HG03108 (cell line): ENCODE results near the gene CTSV.
"Not testable (repeated sequence)": the region's sequence is repeated elsewhere in the genome, so short reads cannot be mapped to it uniquely, and the experiment has no call there.

Experiments
- ATAC-seq: cut with Tn5 transposase; IDR thresholded peaks from one replicate; pipeline ENCODE4 v1.9.1; 2021; ENCODE audit warnings: moderate library complexity; ENCODE audit not compliant: unreplicated experiment

The CTSV gene

DNA sequence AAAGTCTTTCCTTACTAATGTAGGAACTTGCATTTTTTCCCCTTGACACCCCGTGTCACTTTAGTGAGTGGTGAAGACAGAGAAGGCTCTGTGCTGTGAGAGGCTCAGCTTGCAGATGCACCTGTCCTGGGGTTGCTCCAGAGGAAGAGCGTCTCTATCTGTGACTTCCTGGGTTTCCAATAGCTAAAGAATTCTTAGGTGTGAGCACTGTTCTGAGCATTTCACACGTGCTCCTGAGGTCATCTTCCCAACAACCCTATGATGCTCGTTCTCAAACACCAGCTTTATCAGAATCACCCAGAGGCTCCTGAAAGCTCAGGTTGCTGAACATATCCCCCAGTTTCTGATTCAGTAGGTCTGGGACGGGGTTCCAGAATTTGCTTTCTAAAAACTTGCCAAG is 6.4 kb upstream of the CTSV start:
- ATAC-seq: no peak

DNA sequence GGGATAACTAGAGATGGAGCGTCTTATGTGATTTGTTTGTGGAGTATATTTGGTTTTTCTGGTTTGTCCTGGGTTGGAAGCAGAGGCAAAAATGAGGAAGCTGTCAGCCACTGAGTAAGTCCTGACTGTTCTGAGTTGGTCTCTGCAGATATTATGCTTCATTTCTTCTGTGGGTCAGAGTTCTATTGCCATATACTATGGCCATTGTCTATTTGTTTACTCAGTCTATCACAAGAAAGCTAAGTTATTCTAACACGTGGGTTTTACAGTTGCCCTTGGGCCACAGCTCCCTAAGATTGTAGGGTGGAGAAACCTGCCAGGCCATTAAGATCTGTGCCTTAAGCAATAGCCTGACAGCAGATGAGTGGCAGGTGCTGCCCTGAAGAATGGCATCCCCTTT is 3.0 kb upstream of the CTSV start:
- no peak for ATAC-seq

DNA sequence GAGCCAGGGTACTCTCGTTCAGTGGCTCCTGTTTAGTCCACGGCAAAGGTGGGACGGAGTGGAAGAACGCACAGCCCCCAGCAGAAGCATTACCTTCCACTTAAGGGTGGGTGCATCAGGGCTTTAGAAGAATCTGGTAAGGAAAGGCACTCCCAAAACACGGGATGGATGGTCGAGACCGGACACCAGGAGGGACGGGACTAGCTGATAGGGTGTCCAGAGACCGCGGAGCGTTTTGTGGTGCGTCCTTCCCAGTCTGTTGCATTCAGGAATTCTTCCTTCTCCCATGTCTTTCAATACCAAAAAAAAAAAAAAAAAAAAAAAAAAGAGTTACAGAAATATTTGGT is 545 bp upstream of the CTSV start:
- no peak for ATAC-seq

DNA sequence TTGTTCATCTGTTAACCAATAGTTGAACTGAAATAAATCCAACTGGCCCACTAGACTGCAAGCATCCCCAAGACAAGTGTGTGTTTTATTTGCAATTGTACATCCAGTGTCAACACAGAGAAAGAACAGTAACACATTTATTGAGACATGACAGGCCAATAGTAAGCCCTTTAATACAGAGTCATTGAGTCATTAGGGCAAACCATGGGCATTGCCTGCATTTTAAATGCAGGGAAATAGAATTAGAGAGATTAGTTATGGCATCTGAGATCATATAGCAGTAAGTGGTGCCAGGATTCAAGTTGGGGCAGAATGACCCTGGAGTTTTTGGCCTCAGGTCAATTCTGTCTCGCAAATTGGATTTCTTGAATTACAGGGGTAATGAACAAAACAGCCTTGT is 15.4 kb downstream of the CTSV start:
- not testable (repeated sequence) for ATAC-seq

DNA sequence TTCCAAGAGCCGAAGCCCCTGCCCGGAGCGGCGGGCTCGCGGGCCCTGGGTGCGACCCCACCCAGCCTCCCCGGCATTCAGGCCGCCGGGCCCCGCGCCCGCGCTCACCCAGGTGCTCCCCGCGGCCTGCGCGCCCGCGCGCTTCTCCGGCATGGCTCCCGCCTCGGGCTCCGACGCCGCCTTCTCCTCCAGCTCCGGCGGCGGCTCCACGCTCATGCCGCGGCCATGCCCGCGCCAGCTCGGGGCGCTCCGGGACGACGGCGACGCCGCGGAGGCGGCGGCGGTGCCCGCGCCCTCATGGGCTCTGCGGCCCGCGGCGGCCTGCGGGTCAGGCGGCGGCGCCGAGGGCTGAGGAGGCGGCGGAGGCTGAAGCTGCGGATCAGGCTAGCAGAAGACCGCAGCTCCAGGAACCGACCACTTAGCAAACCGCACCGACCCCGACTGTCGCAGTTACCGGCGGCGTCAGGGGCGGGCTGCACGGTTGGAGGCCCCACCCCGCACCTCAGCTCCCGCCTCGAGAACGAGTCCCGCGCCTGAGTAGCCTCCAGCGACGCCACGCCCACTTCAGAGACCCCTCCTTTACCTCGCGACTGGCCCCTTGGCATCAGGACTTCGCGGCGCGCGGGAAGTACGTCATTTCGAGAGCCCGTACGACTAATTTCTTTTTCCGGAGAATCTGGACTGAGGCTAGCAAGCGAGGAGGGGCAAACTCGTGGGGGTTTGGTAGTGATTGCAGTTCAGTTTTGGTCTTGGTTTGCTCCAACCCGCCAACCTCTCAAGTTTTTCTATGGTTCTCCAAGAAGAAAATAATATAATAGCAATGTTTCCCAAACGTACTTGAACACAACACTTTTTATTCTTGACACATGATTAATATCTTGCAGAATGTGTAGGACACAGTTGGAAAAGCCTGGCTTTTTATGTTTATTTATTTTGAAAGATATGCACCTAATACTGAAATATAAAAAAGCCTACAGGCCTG is 25.5 kb downstream of the CTSV start:
- ATAC-seq: peak; percentile 74

DNA sequence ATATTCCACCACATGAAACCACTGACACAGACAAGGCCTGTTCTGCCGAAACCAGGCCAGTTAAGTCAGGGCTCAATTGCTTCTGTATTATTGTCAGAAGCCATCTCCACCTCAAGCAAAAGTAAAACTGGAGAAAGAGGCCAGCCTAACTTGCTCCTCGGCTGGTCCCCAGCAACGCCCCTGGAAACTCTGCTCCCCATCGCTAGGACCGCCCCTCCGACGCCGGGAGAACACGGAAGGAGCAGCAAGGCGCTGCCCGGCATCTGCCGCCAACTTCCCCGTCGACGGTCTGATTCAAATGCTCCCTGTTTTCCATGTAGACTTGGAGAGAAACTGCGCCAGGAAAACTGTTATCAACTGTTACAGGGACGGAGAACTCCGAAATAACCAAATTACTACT is 26.3 kb downstream of the CTSV start:
- peak; percentile 55 for ATAC-seq

DNA sequence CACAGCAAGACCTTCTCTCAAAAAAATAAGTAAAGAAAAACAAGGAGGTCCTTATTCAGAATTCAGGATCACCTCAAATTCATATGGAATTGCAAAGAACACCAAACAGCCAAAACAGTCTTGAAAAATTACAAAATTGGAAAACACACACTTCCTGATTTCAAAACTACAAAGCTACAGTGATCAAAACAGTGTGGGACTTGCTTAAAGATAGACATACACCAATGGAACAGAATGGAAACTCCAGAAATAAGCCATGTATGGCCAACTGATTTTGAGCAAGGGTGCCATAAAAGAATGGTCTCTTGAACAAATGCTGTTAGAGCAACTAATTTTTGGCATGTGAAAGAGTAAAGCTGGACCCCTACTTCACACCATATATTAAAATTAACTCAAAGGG is 36.7 kb downstream of the CTSV start:
- not testable (repeated sequence) for ATAC-seq

DNA sequence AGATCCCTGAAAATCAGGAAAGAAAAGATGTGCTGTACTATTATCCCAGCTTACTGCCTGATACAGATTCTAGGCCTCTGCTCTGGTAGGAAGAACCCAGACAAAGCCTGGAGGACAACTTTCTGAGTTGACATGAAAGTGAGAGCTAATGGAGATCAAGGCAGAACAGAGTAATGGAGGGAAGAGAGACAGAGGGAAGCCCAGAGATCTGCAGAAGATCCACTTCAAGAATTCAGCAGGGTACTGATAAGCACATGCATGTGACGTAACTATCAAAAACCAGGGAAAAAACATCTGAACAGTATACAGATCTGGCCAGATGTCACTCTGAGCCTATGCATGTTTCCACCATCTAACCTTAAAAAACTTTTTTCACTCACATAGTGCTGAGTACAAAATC is 37.6 kb downstream of the CTSV start:
- ATAC-seq: not testable (repeated sequence)

DNA sequence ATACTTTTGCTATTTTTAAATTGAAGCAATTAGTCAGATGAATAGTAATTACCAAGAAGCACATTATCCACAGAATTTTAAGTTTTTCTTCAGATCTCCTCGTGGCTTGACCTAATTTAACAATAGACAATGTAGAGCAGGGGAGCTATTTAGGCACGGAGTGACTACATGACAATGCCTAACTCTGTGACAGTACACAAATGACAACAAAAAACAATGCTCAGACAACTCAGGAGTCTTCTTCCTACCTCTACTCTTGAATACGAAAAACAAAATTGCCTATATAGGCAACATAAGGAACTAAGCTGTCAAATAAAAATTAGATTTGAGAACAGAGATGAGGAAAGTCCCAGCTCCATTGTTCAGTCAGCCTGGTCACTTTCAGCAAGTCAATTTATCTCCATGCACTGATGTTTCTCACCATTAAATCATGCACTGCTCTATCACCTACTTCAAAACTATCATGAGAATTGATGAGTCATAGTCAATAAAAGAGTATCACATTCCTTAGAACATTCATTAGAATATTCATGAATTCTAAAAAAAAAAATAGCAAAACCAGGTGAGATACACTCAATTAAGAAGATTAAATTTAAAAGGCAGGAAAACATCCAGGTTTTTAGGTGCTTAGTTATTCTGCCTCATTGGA is 38.7 kb downstream of the CTSV start:
- not testable (repeated sequence) for ATAC-seq

DNA sequence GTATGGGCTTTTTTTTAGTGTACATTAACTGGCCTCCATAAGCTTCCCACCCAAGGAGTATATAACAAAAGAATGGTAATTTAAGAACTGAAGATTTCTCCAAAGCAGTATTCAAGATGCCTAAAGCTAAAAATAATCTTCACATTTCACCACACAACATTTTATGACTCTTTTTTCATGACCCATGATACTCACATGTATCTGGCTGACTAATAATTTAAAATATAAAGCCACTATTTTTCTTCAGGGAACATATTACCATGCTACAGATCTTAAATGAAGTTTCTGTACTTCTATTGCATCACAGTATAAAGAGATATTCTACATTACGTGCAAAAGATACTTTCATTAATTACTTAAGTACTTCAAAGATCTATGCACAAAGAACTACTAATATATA is 39.2 kb downstream of the CTSV start:
- not testable (repeated sequence) for ATAC-seq

DNA sequence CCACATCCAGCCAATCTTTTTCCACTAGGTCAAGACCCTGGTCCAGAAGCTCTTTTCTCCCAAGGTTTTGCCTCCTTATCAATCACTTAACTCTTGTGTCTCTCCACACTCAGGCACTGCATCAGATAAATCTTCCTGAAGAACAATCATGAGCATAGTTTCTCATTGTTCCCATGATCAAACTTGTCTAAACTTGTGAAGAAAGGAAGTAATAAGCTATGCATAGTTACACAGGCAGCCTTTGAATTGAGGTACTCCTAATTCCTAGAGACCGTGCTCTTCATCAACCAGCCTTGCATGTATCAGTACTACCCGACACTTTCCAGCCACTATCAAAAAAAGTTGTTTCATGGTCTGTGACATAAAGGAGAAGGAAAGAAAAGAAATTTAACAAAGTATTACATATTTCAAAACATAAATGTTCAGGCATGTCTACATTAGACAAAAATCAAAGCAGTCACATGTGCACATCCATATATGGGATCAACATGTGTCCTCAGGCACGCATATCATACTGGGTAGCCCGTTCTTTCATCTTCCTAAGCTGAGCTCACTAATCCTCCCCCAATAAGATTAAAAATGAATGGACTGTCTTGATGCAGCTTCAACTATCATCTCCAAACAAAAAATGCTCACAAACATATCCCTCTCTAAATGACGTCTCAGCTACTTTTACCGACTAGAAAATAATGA is 41.8 kb downstream of the CTSV start:
- not testable (repeated sequence) for ATAC-seq

DNA sequence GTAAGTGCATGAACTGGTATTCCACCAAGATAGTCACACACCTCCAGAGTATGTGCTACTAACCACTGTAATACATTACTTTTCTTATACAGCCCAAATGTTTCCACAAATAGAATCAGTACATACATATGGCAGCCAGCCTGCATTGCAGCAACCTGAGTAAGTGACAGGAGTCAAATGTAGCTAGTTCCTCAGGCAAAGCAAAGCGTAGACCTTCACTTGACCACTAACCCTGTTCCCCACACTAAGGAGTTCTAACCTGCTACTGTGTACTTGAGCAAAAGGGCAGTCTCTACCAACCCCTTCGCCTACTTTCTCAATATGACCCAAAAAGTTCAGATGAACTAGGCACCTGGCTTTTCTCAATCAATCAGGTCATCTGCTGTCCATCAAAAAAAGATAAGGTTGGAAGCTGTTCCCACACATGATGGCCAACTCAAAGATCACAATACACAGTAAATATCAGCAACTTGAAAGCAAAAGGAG is 44.4 kb downstream of the CTSV start:
- ATAC-seq: not testable (repeated sequence)

DNA sequence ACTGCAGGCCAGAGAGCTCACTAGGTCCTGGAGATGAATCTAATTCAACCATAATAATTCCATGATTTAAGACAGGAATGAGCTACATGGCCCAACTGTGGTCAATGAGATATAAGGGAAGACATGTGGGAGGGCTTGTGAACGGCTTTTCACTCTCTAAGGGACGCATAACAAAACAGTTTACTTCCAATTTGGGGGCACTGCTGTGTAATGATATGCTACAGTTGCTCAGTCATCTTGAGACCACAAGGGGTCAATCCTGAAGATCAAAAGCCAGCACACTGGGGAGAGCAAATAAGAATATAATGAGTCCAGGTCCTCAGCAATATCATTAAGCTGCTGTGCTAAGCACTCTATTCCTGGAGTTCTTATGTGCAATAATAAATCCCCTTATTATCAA is 46.6 kb downstream of the CTSV start:
- not testable (repeated sequence) for ATAC-seq

DNA sequence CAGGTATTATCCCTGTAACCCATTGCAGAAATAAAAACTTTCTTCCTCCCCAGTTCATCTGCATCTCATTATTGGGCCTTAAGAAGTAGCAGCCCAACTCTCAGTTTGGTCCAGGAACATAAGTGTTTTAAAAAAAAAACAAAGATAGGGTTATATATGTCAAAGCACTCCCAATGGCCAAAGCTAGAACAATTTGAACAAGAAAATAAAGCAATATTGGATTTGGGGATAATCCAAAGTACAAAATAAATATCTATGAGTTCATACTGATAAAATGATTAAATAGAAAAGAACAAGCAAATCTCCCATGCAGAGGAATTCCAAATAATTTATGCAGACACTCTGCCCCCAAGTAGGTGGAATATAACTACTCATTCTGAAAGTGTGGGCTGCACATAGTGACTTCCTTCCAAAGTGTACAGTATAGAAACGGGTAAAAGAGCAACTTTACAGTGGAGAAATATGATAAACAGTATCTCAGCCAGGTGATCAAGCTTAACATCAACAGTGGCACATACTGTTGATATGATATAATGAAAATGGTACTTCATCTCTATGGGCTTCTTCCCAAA is 49.1 kb downstream of the CTSV start:
- not testable (repeated sequence) for ATAC-seq

DNA sequence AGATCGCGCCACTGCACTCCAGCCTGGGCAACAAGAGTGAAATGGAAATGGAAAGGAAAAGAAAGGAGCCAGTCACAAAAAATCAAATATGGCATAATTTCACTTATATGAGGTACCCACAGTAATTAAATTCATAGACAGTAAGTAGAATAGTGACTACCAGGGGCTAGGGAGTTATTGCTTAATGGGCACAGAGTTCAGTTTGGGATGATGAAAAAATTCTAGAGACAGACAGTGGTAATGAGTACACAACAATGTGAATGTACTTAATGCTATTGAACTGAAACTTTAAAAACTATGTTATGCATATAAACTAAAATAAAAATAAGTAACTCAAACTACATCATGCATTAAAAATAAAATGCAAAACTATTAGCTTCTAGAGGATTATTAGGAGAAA is 54.1 kb downstream of the CTSV start:
- ATAC-seq: not testable (repeated sequence)

DNA sequence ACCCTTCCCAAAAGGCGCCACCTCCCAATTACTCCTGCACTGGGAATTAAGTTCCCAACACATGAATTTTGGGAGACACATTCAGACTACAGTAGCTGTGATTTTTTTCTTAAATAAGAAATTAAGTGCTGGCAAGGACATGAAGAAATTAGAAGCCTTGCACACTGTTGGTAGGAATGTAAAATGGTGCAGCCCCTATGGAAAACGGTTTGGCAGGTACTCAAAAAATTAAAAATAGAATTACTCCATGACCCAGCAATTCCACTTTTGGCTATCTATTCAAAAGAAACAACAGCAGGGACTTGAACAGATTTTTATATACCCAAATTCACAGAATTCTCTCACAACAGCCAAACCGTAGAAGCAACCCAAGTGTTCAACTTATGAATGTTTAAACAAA is 54.8 kb downstream of the CTSV start:
- not testable (repeated sequence) for ATAC-seq

DNA sequence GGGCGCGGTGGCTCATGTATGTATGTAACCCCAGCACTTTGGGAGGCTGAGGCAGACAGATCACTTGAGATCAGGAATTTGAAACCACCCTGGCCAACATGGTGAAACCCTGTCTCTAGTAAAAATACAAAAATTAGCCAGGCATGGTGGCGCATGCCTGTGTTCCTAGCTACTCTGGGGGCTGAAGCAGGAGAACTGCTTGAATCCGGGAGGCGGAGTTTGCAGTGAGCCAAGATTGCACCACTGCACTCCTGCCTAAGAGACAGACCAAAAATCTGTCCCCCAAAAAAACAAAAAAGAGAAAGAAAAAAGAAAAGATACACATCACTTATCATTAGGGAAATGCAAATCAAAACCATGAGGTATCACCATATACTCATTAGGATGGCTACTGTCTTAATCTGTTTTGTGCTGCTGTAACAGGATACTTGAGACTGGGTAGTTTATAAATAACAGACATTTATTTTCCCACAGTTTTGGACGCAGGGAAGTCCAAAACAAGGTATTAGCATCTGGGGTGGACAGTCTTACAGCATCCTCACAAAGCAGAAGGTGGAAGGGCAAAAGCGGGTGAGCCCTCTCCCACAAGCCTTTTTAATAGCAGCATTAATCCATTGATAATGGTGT is 55.3 kb downstream of the CTSV start:
- ATAC-seq: not testable (repeated sequence)
